Fibroblast of lung (primary cell): Measurements from ENCODE around the gene SREBF2.

Source experiments
- EZH2 ChIP-seq: IDR thresholded peaks from 2 replicates; pipeline ENCODE4 v1.5.1; 2012; ENCODE audit warnings: low read length, control low read depth, mild to moderate bottlenecking; ENCODE audit errors: missing control alignments
- TF ChIP-seq, protein P1 (sequence below), 2 donors: IDR thresholded peaks in 1 of 2; conservative IDR thresholded peaks in 1 of 2; 1 replicate in 1 of 2; 2 replicates in 1 of 2; pipeline ENCODE4 v1.5.1; 2011 to 2012; ENCODE audit warnings: low read length in 2 of 2, control low read depth in 1 of 2, inconsistent platforms in 1 of 2, low read depth in 1 of 2, mild to moderate bottlenecking in 1 of 2

GRCh38 chr22:41800348-41801146 lies 32.4 kb upstream of the SREBF2 start, which contains the start of gene CCDC134:
- TF ChIP-seq EZH2: no peak
- TF ChIP-seq, protein P1, sequence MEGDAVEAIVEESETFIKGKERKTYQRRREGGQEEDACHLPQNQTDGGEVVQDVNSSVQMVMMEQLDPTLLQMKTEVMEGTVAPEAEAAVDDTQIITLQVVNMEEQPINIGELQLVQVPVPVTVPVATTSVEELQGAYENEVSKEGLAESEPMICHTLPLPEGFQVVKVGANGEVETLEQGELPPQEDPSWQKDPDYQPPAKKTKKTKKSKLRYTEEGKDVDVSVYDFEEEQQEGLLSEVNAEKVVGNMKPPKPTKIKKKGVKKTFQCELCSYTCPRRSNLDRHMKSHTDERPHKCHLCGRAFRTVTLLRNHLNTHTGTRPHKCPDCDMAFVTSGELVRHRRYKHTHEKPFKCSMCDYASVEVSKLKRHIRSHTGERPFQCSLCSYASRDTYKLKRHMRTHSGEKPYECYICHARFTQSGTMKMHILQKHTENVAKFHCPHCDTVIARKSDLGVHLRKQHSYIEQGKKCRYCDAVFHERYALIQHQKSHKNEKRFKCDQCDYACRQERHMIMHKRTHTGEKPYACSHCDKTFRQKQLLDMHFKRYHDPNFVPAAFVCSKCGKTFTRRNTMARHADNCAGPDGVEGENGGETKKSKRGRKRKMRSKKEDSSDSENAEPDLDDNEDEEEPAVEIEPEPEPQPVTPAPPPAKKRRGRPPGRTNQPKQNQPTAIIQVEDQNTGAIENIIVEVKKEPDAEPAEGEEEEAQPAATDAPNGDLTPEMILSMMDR (conservative IDR thresholded peaks at IDR 0.05 in 1 of 2, IDR thresholded peaks at IDR 0.05 in 1 of 2; ENCODE audit: low read depth in 1 of 2, low read length in 2 of 2): no peak
